VCaP (cell line): Measurements from ENCODE around the gene KCNMB2.

Experiments used
- H3K27ac ChIP-seq: fragments of 450-650 bp; 2 replicates; pipeline ENCODE4 v1.5.1; 2017
- TF ChIP-seq, protein P1 (sequence below): fragments of 450-650 bp; conservative IDR thresholded peaks from 2 replicates; pipeline ENCODE4 v1.5.1; 2017; ENCODE audit warnings: mild to moderate bottlenecking, moderate library complexity

Gene KCNMB2

DNA sequence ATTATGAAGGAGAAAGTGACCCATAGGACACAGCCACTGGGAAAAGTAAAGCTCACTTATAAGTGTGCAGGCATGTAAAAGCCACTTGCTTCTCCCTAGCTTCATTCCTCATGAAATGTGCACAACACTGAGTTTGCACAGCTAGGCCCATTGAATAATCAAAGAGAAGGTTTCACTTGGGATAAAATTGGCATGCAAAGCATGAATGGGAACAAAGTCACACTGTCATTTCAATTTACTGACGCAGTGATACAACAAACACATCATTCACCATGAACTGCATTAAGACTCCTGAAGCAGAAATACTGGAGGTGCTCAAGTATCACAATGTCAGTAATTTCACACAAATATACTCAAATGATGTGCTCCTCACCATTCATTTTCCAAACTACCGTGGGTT, 61.1 kb downstream of the KCNMB2 start:
- TF ChIP-seq, protein P1, sequence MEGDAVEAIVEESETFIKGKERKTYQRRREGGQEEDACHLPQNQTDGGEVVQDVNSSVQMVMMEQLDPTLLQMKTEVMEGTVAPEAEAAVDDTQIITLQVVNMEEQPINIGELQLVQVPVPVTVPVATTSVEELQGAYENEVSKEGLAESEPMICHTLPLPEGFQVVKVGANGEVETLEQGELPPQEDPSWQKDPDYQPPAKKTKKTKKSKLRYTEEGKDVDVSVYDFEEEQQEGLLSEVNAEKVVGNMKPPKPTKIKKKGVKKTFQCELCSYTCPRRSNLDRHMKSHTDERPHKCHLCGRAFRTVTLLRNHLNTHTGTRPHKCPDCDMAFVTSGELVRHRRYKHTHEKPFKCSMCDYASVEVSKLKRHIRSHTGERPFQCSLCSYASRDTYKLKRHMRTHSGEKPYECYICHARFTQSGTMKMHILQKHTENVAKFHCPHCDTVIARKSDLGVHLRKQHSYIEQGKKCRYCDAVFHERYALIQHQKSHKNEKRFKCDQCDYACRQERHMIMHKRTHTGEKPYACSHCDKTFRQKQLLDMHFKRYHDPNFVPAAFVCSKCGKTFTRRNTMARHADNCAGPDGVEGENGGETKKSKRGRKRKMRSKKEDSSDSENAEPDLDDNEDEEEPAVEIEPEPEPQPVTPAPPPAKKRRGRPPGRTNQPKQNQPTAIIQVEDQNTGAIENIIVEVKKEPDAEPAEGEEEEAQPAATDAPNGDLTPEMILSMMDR = no peak
- H3K27ac ChIP-seq = no peak overlapping the region

DNA sequence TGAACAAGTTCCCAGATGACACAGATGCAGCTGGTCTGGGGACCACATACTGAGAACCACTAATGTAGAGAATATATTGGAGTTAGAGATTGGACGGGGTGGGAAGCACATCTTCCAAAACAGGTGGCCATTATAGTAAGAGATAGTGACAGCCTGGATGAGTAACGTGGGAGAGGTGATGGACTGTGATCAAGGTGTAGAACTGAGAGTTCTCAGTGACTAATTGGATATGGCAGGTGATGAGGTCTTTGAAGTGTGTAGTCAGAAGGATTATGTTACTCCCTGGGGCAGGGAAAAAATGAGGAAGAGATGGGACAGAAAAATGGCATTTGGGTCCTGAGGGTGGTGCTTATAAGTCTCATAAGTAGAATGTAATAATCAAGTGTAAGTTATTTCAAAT, 66.6 kb downstream of the KCNMB2 start:
- TF ChIP-seq, protein P1 = no peak
- H3K27ac ChIP-seq = no peak overlapping the region

DNA sequence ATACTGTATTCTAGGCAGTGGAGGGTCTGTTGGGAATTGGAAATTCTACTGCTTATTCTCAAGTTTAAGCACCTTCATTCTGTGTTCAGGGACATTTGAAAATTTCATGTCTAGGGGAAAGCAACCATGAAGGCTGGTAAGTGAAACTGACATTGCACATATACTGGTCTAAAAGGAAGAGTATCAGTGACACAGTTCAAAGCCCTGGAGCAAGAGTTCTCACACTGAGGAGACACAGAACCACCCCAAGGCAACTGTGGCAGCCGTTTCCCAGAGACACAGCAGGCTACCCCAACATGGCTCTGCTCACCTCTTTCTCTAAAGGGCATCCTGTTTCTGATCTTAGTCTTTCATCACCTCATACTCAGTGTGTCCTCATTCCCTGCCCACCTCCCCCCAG, 67.5 kb downstream of the KCNMB2 start:
- TF ChIP-seq, protein P1 = no peak
- H3K27ac ChIP-seq = no peak overlapping the region

DNA sequence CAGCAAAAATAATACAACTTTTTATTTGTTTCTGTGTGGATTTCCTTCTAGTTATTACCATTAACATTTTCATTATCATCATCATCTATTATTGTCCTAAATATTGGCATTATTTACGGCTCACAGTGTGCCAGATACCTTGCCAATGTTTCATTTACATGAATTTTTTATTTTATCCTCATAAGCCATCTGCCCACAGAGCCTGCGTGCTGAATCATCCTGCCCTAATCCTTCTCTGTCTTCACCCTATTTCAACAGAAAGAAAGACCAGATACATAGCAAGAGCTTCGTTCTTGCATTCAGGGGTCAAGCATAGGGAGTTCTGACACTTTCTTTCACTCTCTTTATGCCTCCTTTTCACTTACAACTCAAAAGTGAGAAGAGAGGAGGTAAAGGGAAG, 82.0 kb downstream of the KCNMB2 start:
- TF ChIP-seq, protein P1 = no peak
- peak overlapping the region; percentile 47 for H3K27ac ChIP-seq

DNA sequence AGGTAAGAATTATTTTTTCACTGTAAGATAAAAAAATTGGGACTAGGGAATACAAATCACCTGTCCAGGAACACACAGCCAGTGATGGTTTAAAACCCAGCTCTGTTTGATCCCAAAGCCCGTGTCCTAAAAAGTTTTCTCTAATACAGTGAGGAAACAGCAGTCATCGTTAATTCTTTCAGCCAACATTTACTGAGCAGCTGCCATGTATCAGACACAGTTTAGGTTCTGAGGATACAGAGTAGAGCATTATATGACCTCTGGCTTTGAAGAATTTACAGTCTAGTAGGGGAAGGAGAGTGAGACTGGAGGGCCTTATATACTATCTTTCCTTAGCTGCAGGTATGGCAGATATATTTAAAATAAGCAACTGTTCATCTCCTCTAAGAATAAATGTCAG, 82.7 kb downstream of the KCNMB2 start:
- TF ChIP-seq, protein P1 = no peak
- H3K27ac ChIP-seq = peak overlapping the region; percentile 47

DNA sequence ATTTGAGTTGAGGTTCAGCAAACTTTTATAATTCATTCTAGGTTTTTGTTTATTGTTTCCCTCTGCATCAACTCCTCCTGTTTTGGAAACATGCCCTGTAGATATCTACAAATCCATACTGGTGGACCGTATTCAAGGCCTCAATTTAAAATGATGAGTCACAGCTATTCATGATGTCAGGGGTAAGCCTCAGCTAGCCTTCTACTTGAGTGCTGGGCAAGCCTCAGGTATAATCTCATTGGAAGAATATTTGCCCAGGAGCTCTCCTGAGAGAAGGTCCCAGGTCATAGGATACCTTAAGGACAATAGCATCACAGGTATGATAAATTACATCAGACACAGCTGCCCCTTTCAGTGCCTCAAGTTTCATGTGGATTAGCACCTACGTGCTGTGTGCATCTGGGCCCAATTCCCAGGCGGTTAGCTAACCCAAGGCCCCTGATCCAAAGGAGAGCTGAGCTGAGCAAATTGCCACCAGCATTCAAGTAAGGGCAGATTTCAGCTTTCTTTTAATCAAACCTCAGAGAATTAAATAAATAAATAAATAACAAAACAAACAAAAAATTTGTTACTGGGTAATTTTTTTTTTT, 87.5 kb downstream of the KCNMB2 start:
- H3K27ac ChIP-seq = no peak overlapping the region
- TF ChIP-seq, protein P1 = no peak

DNA sequence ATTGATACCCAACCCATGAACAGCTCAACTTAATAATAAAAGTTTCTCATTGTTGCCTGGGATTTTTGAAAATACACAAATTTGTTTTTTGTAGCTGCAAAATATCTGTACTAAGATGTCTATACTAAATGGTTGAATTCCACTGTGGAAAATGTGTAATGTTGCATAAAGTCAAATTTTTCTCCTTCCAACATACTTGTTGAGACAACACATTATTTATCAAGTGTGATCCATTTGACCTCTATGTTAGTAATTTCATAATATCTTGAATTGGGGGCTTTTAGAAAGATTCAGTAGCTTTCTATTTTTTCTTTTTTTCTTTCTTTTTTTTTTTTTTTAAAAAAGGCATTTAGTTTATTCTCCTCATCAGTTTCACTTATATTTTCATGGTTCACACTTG, 88.0 kb downstream of the KCNMB2 start:
- no peak overlapping the region for H3K27ac ChIP-seq
- TF ChIP-seq, protein P1 = no peak
